Testis (tissue), 2 donors: Measurements from ENCODE around the gene SCAPER.

ENCODE experiments used
- POLR2A ChIP-seq: fragments of 450-650 bp; IDR thresholded peaks from one replicate; pipeline ENCODE4 v1.6.1; 2017; ENCODE audit warnings: antibody characterized with exemption, mild to moderate bottlenecking, moderate library complexity
- TF ChIP-seq, protein P1 (sequence below), 3 experiments: fragments of 450-650 bp in 2 of 3; fragments of 200-600 bp in 1 of 3; sonication (generic) in 1 of 3; IDR thresholded peaks; one replicate each; pipeline ENCODE4 v1.5.1; 2016 to 2019; ENCODE audit warnings: antibody characterized with exemption in 3 of 3, mild to moderate bottlenecking in 2 of 3, moderate library complexity in 1 of 3

DNA sequence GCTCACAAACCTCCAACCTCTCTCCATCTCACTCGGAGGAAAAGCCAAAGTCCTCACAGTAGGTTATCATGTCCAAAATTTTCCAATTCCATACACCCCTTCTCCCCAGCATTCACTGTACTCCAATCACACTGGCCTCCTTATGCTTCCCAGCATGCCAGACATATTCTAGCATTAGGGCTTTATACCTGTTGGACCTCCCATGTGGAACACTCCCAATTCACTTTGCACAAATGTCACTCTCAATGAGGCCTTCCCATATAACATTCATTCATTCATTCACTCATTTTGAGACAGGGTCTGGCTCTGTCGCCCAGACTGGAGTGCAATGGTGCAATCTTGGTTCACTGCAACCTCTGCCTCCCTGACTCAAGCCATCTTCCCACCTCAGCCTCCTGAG is 19.9 kb downstream of the SCAPER start:
- TF ChIP-seq, protein P1, sequence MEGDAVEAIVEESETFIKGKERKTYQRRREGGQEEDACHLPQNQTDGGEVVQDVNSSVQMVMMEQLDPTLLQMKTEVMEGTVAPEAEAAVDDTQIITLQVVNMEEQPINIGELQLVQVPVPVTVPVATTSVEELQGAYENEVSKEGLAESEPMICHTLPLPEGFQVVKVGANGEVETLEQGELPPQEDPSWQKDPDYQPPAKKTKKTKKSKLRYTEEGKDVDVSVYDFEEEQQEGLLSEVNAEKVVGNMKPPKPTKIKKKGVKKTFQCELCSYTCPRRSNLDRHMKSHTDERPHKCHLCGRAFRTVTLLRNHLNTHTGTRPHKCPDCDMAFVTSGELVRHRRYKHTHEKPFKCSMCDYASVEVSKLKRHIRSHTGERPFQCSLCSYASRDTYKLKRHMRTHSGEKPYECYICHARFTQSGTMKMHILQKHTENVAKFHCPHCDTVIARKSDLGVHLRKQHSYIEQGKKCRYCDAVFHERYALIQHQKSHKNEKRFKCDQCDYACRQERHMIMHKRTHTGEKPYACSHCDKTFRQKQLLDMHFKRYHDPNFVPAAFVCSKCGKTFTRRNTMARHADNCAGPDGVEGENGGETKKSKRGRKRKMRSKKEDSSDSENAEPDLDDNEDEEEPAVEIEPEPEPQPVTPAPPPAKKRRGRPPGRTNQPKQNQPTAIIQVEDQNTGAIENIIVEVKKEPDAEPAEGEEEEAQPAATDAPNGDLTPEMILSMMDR (IDR thresholded peaks at IDR 0.05) = no peak
- TF ChIP-seq POLR2A = no peak
